WI38 (cell line): ENCODE results near the gene CACNA2D3.

ENCODE experiments used
- H3K4me3 ChIP-seq: 2 replicates; pipeline ENCODE4 v1.5.1; 2011; ENCODE audit warnings: low read depth, mild to moderate bottlenecking, control low read depth, low read length
- CTCF ChIP-seq: IDR thresholded peaks from 2 replicates; pipeline ENCODE4 v1.5.1; 2012; ENCODE audit warnings: low read depth, mild to moderate bottlenecking, control low read depth, low read length

Gene CACNA2D3

GRCh38 chr3:54326951-54327350 lies 204.6 kb downstream of the CACNA2D3 start:
- TF ChIP-seq CTCF, result no peak
- no peak overlapping the region for H3K4me3 ChIP-seq

DNA sequence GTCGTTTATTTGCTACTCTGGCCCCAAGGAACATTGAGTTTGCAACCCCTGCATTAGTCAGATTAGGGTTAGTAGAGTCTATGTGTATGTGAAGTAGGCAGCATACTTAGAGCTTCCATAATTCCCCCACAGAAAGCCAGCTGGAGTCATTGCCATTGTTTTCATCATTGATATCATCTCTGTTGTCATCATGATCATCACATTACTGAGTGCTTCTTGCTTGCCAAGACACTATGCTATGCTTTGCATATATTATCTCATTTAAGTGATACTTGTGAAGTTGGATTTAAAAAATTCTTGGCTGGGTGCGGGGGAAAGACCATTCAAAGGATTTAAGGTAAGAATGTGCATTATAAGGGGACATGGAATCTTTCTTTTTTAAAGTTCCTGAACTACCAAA lies 209.0 kb downstream of the CACNA2D3 start:
- H3K4me3 ChIP-seq, result no peak overlapping the region
- no peak for TF ChIP-seq CTCF

DNA sequence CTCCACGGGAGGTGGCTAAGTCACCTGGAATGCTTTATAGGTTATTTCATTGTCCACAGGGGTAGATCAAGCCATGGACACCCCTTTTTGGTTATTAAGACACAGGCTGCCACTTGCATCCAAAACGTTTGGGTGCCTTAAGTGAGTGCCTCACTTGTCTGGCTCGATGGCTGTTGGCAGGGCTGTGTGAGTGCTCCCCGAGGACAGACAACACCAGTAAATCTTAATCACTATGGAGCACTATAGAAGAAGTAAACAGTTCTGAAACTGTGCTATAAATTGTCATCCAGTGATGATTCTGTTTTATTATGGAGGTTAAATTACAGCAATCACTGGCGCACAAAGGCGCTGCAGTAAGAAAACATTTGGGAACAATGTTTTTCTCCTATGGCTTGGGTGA lies 215.5 kb downstream of the CACNA2D3 start:
- no peak overlapping the region for H3K4me3 ChIP-seq
- TF ChIP-seq CTCF, result no peak

- no peak for TF ChIP-seq CTCF
- no peak overlapping the region for H3K4me3 ChIP-seq
Observed at GRCh38 chr3:54339608-54340007, 217.3 kb downstream of the CACNA2D3 start.

- no peak overlapping the region for H3K4me3 ChIP-seq
- TF ChIP-seq CTCF, result no peak
Observed at GRCh38 chr3:54341811-54342210, 219.5 kb downstream of the CACNA2D3 start.

DNA sequence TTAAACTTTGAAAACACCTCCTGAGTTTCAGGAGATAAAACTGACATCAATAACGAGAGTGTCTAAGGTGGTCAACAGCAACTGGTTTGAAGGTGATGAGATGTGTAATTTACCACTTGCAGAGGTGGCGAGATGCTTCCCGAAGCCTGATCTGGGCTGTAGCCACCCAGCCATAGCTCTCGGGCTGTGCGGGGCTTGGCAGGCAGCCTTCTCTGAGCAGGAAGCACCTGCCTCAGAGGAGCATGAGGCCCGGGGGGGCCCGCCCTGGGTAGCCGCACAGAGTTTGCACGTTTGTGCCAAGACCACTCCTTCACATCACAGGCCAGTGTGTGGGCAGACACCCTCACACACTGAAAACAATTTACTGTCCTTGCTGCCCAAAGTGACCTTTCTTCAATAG lies 220.3 kb downstream of the CACNA2D3 start:
- no peak for TF ChIP-seq CTCF
- no peak overlapping the region for H3K4me3 ChIP-seq

DNA sequence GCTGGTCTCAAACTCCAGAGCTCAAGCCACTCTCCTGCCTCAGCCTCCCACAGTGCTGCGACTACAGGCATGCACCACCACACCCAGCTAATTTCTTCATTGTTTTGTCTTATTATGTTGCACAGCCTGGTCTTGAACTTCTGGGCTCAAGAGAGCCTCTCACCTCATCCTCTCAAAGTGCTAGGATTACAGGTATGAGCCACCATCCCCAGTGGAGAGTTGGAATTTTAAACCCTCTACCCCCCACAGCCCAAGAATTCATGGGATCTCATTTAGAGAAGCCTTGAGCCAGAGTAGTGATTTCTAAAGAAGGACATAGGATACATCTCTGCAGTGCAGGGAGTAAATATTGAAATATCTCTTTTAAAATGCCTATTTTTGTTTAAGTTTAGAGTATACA lies 221.1 kb downstream of the CACNA2D3 start:
- TF ChIP-seq CTCF, result no peak

More for the DNA sequence above, 221.1 kb downstream of the CACNA2D3 start:
- no peak overlapping the region for H3K4me3 ChIP-seq
